Prostate gland (tissue), 2 donors: ENCODE results near the gene LRRC4C.

Experiments used
- CTCF ChIP-seq, 4 experiments: fragments of 200-600 bp in 2 of 4; fragments of 450-650 bp in 2 of 4; sonication (generic) in 2 of 4; IDR thresholded peaks; 1 replicate in 3 of 4; 2 replicates in 1 of 4; pipeline ENCODE4 v1.5.1; 2016 to 2019; ENCODE audit warnings: antibody characterized with exemption in 4 of 4, mild to moderate bottlenecking in 2 of 4, moderate library complexity in 2 of 4
- POLR2A ChIP-seq: fragments of 450-650 bp; IDR thresholded peaks from one replicate; pipeline ENCODE4 v1.6.1; 2016; ENCODE audit warnings: antibody characterized with exemption, mild to moderate bottlenecking
- POLR2AphosphoS5 ChIP-seq: sonication (generic); formaldehyde crosslinking; IDR thresholded peaks from one replicate; pipeline ENCODE4 v1.6.1; 2017; ENCODE audit warnings: antibody characterized with exemption

- TF ChIP-seq CTCF (IDR thresholded peaks at IDR 0.05) (no peak), POLR2A (no peak), POLR2AphosphoS5 (no peak)
These were observed 1145.1 kb downstream of the LRRC4C start for GRCh38 chr11:40314327-40314726.
